Activated CD8-positive, alpha-beta memory T cell treated with anti-CD3 and anti-CD28 coated beads for 24 hours (primary cell): ENCODE results near the gene SELENOM.
"Not testable (repeated sequence)": the region's sequence is repeated elsewhere in the genome, so short reads cannot be mapped to it uniquely, and the experiment has no call there.

Experiments
- DNase-seq: peaks from one replicate; pipeline ENCODE4 v3.0.0-alpha.2; 2020

SELENOM gene

DNA sequence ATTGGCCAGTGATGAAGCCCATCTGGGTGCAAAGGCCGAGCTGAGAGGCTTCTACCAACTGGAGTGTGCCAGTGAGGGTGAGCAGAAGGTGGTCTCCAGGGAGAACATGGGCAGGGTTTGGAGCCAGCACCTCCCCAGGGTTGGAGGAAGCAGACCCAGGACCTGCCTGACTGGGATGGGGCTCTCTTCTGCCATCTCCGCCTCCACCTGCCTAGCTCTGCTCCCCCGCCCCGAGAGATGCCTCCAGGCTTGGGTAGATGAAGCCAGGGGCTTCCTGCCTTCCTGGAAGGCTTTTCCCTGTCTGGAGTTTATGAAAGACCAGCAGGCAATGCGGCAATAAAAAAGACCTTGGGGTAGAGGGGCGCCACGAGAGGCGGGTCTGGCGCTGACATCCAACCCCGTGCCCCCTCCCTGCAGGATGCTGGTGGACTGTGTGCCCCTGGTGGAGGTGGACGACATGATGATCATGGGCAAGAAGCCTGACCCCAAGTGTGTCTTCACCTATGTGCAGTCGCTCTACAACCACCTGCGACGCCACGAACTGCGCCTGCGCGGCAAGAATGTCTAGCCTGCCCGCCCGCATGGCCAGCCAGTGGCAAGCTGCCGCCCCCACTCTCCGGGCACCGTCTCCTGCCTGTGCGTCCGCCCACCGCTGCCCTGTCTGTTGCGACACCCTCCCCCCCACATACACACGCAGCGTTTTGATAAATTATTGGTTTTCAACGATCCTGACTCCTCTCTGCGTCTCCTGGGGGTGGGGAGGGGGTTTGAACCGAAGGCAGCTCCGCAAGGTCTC lies 3.3 kb downstream of the SELENOM start:
- no peak for DNase-seq

DNA sequence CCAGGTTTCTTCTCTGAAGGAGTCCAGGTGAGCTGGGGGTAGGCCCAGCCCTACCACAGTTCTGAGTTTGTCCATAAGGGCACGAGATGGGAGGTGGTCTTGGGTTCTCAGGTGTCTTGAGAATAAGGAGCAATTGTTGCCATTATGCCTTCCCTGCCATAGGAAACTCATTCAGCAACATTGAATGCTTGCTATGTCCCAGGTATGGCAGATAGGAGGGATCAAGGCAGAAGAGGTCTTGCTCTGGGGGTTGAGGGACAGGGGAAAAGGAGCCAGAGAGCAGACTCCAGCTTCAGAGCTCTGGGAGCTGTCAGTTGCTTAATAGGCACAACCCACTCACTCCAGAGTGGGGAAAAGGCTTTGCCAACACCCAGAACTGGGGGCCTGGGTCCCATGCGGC lies 4.3 kb downstream of the SELENOM start:
- no peak for DNase-seq

DNA sequence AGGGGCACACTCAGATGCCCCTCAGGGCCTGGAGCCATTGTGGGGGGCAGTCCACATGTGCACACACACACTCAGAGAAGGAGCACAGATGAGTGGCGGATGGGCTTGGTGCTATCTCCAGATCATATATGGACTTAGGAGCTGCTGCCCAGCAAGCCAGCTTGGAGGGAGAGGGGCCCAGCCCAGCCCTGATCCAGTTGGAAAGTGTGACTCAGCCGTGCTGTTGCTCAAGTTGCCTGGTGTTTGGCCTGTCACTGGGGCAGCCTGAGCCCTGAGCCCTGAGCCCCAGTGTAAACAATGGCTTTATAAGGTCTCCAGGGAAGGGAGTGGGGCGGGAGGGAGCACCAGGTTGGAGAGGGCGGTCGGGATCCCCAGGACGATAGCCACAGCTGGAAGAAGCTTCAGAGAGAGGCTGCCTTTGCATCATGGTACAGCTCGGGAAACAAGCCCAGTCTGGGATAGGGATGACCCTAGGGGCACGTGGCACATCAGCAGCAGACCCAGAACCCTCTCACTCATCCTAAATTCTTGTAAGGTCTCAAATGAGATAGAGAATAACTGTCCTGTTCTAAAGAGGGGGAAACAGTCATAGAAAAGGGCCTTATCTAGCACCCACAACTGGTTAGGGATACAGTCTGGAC lies 4.8 kb downstream of the SELENOM start:
- DNase-seq = no peak

DNA sequence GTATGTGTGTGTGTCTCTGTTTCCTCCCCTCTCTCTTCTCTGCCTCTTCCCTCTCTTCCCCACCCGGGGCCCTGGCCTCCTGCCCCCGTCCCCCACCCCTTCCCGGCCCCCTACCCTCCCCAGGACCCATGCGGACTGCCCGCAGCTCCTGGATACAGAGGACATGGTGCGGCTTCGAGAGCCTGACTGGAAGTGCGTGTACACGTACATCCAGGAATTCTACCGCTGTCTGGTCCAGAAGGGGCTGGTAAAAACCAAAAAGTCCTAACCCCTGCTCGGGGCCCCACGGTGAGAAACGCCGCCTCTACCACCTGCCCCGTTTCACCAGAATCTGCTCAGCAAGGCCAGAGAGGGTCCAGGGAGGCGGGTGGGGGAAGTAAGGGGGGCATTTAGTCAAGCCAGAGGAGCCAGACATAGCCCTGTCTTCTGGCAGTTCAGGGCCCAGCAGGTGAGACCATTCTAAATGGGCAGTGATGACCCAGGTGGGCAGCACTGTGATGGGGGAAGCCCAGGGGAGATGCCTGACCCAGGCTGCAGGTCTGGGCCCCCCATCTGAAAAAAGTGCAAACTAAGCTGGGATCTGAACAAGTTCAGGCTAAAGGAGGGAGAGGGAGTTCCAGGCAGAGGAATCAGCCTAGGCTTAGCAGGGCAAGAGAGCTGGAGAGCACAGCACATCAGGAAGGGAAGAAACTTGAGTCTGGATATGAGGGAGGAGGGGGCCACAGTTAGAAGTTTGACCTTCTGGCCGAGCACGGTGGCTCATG lies 6.4 kb downstream of the SELENOM start:
- DNase-seq = no peak

DNA sequence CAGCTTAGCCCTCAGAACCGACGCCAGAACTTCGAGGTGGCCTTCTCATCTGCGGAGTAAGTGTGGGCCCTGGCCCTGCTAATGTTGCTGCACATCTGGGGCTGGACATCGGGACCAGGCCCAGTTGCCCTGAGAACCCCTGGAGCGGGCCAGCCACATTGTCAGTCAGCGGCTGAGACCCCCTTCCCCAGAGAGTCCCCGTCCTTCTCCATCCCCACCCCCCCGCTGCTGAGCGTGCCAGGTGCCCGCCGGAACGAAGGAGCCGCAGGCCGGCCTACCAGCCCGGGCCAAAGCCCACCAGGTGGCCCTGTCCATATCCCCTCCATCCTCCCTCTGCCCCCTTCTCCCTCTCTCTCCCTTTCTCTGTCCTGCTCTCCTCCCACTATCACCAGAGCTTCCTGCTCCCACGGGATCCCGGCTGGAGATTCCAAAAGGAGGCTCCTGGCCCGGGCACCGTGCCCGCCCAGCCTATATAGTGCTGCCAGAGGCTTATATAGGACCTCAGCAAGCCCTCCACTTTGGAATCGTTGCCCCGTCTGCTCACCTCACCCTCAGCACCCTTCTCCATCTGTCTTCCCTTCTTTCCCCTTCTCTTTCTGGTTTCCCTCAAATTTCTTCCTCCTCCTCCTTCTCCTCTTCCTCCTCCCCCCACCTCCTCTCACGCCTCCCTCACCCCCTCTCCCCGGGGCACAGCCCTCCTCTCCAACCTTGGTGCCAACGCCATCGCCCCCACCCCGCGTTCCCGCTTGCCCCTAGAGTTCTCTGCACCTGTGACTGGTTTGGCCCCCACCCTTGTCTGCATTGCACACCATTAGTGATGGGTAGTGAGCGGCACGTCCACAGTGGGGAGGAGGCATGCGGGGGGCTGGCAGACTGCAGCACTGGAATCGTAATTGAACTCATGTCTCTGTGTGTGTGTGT lies 7.3 kb downstream of the SELENOM start:
- no peak for DNase-seq

DNA sequence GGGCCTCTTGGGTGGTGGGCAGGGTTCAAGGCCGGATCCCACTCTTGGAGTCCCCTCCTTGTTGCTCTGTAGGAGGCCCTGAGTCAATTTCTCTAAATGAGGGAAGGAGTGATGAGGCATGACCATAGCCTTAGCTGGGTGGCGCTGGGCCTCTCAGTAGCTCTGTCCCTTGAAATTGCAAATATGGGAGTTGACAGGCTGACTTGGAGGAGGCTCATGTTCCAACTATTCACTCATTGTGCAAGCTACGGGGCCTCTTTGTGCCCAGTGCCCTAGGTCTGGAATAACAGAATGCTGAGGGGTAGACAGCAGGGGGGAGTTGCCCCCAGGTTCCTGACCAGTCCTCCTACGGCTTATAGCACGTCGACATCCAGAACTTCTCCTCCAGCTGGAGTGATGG lies 8.0 kb downstream of the SELENOM start:
- no peak for DNase-seq

DNA sequence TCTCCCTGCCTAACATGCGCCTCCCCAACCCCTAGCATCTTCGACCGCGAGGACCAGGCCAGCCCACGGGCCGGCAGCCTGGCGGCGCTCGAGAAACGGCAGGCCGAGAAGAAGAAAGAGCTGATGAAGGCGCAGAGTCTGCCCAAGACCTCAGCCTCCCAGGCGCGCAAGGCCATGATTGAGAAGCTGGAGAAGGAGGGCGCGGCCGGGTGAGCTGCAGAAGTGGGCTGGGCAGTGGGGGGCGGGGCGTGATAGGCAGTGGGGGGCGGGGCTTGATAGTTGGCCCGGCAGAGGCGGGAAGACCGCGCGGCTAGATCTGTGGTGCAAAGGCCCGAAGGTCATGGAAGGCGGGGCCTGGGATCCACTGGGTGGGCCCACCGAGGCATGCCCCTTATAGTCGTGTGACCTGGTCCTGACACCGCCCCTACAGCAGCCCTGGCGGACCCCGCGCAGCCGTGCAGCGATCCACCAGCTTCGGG lies 8.7 kb downstream of the SELENOM start:
- no peak for DNase-seq

DNA sequence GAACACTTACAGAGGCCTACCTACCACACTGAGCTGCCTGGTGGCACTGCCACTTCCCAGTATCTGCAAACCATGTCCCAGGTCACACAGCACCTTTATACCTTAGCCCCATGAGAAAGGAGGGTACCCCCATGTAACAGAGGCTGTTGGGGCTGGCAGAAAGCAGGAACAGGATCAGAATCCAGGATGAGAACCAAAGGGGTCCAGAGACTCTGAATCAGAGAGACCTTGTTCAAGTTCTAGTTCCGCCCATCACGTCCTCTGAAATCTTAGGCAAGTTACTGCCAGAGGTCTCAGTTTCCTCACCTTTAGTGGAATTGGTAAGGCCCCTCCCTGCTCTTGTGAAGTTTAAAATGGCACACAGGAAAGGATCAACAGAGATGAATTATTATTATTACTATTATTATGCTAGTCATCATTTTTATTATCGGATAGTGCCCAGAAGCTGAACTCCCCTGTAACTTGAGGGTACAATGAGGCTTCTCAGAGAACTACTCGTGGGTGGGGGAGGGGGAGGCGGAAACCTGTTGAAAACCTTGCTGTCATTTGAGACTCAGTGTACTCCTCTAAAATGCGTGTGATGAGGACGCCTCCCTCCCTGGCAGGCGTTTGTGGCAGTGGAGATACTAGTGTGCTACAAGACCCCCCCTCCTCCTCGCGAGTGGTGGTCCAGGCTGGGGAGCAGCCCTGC lies 9.3 kb downstream of the SELENOM start:
- DNase-seq = no peak

- not testable (repeated sequence) for DNase-seq
Measured at GRCh38 chr22:31097539-31097938, 9.8 kb downstream of the SELENOM start.

DNA sequence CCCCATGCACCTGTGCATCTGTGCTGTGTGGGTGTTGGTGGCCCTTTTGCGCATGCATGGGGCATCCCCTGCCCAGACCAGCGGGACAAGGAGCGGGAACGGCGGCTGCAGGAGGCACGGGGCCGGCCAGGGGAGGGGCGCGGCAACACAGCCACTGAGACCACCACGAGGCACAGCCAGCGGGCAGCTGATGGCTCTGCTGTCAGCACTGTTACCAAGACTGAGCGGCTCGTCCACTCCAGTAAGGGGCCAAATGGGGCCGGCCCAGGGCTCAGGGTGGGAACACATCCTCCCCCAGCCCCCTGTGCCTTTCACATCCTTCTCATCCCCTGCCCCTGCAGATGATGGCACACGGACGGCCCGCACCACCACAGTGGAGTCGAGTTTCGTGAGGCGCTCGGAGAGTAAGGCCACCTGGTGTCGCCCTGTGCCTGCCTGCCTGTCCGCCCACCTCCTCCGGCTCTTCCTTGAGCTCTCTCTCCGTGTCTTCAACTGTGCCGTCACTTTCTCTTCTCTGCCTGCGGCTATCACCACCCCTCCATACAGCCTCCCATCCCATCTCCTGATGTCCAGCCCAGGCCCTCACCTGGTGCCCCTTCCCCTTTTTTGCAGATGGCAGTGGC lies 10.6 kb downstream of the SELENOM start:
- no peak for DNase-seq

DNA sequence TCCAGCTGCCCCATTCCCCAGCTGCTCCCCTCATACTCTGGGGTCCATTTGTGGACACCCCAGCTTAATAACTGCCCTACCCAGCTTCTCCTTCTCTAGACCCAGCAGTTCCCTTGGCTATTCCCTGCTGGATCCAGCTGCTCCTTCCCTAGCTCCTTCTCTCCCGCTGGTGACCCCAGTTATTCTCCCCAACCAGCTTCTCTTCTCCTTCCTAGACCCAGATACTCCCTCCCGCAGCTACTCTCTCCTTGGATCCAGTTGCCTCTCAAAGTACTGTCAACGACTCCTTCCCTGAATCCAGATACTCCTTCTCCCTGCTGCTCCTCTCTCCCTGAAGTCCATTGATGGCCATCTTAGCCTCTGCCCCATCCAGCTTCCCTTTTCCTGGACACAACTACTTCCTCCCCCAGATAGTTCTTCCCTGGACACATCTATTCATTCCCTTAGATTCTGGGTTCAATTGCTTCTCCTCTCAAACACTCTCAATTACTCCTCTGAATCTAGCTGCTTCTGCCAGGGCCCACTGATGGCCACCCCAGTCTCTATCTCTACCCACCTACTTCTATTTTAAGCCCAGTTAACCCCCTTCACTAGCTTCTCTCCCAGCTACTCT lies 11.6 kb downstream of the SELENOM start:
- DNase-seq = no peak

GRCh38 chr22:31094741-31095140 lies 12.6 kb downstream of the SELENOM start:
- DNase-seq = no peak

DNA sequence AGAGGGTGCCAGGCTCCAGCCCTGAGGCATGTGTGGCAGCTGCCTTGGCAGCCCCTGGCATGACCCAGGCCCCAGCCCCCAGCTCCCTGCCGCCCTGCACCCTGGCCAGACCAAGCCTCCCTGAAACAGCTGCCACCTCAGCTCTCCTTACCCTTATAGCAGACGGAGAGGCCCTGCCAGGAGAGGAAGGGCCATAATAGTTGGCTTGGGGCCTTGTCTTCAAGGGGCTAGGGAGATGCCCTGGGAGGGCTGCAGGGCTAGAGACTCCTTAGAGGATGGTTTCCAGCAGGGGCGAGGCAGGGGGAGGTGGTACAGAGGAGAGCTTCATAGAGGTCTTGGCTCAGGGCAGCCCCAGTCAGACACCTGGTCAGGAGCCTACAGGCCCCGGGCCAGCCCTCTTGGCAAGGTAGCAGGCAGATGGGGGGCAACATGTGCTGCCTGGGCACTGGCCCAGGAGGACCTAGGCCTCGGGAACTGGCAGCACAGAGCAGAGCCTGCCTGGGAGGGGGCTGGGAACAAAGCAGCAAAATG lies 13.3 kb downstream of the SELENOM start:
- DNase-seq = no peak

DNA sequence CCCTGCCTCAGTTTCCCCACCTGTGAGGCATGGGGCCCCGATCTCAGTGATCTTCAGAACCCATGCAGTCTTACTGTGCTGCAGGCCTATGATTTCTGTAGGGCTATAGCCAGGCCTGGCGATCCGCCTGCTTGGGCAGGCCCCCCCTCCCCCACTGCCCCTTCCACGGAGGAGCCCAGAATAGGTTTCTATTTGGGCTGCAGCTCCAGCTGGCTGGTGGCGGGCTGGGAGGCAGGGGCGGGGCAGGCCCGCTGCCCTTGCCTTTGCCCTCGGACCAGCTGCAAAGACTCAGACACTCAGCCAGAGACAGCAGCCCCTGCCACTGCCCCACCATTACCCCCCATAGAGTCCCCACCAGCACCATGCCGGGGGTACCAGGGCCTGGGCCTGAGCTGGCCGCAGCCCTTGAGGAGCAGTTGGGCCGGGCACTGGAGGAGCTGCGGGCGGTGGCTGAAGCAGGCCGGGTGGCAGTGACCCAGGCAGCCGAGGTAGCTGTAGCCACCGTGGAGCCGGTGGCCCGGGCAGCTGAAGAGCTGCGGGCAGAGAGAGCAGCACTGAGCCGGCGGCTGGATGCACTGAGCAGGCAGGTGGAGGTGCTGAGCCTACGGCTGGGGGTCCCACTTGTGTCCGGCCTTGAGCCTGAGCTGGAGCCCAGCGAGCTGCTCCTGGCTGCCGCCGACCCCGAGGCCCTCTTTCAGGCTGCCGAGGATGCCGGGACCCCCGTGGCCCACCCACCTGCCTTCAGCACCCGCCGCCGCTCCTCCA lies 14.1 kb downstream of the SELENOM start:
- DNase-seq = no peak

GRCh38 chr22:31092161-31092560 lies 15.2 kb downstream of the SELENOM start:
- DNase-seq = no peak

DNA sequence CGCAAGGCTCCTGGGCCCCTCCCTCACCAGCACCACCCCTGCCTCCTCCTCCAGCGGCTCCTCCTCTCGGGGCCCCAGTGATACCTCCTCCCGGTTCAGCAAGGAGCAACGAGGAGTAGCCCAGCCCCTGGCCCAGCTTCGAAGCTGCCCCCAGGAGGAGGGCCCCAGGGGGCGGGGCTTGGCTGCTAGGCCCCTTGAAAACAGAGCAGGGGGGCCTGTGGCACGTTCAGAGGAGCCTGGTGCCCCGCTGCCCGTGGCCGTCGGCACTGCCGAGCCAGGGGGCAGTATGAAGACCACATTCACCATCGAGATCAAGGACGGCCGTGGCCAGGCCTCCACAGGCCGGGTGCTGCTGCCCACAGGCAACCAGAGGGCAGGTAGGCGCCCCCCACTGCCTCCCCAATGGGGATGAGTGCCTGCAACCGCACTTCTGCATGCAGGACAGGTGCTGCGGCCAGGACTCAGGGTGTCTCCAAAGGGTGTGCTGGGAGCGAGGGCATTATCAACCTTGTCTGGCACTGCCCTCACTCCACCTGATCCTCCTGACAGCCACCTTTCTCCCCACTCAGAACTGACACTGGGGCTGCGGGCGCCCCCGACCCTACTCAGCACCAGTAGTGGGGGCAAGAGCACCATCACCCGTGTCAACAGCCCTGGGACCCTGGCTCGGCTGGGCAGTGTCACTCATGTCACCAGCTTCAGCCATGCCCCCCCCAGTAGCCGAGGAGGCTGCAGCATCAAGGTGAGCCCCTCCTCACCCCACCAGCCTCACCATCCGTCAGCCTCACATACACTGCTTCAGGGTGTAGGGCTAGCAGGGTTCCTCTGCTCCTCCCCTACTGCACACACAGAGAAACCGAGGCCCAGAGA lies 16.0 kb downstream of the SELENOM start:
- no peak for DNase-seq

DNA sequence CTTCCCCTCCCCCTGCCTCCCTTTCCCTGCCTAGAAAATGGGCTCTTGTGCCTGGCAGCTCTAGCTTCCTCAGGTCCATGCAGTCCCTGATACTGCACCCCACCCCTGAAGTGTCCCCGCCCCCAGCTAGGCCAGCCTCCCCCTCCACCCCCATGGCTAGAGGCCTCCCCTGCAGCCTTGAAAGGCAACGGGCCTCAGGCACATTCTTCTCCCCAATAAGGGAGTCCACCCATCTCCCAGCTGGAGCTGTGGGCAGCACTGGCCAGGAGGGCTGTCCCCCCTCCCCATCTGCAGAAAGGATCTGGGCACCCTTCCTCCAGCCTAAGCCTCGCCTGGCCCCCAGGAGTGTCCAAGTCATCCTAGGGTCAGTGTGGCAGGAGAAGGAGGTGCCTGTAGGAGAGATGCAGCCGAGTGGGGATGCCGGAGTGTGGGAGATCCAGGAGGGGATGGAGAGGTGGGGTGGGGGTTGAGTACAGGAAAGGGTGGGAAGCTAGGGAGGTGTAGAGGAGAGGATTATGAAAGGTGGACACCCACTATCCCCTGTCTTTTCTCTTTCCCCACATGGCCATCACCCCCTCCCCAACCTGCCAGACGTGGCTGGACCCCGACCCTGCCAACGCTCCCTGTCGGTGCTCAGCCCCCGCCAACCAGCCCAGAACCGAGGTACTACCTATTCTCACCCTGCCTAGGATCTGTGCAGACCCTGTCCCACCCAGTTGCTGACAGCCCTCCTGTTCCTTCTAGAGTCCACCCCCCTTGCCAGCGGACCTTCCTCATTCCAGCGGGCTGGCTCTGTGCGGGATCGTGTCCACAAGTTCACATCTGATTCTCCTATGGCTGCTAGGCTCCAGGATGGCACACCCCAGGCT lies 16.9 kb downstream of the SELENOM start:
- no peak for DNase-seq
